Dermis microvascular lymphatic vessel endothelial cell (primary cell): ENCODE data around the gene PEX11G. TPM values are rescaled to one million over a fixed set of nuclear protein-coding genes. Genes with fewer than 3 reads are reported as not detected.
A peak's percentile ranks its signal among the peaks of the same experiment; 100 is the strongest.

Source experiments
- DNase-seq, 2 donors: peaks; one replicate each; pipeline versions ENCODE4 v3.0.0 to v3.0.0-alpha.2; 2010; ENCODE audit warnings: low read depth in 2 of 2
- total RNA-seq: library from RNA; depleted of rRNA; stranded (reverse); fragments of >200 nt; gene quantifications from 2 replicates; pipeline ENCODE4 v1.2.1, GENCODE V29; 2014

Gene PEX11G
- total RNA-seq: 1.8 and 2.3 TPM in 2 replicates

DNA sequence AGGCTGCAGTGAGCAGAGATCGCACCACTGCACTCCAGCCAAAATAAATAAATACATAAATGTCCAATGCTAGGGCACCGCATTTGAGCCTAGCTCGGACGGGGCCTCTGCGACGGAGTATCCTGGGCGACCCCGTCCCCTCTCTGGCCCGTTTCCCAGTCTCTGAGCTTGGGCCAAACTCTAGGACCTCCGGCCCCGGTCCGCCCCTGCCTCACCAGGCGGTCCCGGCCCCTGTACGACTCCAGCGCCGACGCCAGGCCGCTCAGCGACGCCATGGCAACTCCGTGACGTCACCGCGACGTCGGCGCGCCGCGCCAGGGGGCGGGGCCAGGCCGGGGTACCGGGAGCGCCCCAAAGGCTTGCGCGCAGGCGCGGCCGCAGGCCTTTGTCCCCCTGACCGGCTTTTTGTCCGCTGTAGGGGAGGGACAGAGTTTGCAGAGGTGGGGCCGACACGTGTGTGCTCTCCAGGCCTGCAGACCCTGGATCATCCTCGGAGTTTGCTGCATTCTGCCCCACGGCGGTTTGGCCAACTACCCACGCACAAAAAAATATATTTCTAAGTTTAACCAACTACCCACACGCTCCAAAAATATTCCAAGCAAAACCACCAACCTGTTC, at the start of gene PEX11G:
PEX11G (minus strand) TSS at position 300 of the 618 bp plus-strand sequence; CDS start at position 275, 25 bp downstream.
- peak; percentile 74 to 84 for DNase-seq

DNA sequence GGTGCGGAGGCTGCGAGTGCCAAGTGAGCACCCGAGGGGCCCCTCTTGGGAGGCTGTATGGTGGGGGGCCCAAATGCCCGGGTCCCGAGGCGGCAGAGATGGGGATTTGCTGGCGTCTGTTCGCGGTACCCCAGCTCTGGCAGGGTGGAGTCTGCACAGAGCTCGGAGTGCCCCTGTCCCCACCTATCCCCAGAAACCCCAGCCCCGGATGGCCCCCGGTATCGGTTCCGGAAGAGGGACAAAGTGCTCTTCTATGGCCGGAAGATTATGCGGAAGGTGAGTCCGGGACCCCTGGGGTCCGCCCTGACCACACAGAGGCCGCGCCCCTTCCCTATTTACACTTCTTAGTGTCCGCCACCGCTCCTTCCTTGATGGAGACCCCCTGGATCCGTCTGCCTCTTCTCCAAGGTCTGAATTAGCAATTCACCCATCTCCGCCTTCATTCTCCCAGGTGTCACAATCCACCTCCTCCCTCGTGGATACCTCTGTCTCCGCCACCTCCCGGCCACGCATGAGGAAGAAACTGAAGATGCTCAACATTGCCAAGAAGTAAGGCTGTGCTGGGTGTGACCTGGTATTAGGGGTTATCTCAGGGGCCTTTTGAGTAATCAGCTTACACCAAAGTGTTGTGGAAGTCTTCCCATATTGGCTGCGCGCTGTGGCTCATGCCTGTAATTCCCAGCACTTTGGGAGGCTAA, 47.3 kb upstream of the PEX11G start:
- DNase-seq: no peak

DNA sequence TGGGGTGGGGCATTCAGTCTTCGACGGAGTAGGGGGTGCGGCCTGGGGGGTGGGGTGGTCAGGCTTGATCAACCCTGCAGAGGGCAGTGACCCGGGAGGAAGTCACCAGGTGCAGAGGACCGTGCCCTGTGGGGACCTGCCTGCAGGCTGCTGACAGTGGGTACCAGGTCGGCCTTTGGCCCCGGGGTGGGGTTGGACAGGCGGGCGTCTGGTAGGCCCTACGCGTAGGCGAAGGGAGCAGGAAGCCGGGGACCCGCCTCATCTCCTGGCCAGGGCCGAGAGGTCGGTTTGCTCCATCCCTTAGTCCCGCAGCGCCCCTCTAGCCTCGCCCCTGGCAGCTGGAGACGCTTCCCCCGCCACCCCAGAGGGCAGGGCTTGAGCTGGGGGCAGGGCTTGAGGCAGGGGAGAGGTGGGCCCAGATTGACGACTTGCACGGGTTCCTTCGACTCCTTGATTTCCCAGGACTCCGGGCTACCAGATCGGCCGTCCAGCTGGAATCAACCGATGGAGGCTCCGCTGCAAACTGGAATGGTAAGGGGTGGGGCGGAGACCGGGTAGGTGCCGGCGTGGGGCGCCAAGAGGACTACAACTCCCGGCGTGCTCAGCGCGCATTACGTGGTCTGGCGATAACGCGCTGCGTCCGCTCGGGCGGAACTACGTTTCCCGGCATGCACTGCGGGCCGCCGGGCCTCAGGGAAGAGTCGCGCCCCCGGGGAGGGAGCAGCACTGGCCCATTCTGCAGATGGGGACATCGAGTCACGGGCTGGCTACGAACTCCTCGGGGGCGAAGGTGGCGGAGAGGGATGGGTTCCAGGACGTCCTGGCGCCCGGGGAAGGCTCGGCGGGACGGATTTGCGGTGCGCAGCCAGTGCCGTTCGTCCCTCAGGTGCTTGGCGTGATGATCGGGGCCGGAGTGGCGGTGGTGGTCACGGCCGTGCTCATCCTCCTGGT, 46.5 kb upstream of the PEX11G start, which contains the start of gene PNPLA6:
PNPLA6 (plus strand) TSS at position 671 of the 951 bp plus-strand sequence; CDS start at position 743, 72 bp downstream.
- peak; percentile 88 to 95 for DNase-seq

DNA sequence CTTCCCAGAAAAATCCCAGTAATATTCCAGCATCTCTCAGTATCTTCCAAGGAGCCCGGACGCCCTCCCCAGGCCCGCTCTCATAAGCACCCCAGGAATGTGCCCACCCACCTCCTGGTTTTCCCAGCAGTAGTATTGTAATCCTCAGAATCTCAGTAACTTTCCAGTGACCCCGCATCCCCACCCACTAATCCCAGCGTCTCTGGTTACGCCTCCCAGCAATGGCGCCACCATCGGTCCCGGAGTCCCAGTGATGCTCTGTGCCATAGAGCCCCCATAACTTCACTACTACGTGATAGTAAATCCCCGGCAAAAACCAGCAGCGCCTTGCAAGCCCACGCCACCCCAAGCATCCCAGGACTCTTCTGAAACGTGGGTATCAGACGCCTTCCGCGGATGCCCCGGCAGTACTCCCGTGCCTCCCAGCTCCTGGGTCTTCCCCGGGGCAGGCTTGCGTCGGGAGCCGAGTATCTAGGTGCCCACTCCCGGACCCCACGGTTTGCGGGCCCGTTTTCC, 45.8 kb upstream of the PEX11G start:
- DNase-seq: peak; percentile 55 to 94

DNA sequence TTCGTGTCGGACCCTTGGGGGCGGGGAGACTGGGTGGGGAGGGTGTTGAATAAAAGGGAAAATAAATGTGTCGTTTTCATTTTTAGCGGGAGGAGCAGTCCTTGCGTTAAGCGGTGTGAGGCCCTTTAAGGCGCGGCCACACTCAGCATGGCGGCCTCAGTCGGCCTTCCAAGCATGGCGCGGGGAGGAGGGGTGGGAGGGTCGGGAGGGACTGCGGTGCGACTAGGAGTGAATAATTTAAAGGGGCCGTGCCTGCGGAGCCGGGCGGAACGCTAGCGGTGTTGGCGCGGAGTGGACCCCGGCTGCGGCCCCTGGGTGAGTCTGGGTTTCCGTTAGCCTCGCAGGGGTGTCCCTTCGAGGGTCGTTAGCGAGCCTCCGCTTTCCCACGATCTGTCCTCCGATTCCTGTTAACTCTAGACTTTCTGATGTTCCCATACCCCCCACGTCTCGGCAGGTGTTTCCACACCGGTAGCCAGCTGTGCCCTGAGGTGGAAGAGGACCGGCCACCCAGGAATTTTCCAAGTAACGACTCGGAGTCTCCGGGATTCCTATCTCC, 45.2 kb upstream of the PEX11G start:
- peak; percentile 71 to 89 for DNase-seq

DNA sequence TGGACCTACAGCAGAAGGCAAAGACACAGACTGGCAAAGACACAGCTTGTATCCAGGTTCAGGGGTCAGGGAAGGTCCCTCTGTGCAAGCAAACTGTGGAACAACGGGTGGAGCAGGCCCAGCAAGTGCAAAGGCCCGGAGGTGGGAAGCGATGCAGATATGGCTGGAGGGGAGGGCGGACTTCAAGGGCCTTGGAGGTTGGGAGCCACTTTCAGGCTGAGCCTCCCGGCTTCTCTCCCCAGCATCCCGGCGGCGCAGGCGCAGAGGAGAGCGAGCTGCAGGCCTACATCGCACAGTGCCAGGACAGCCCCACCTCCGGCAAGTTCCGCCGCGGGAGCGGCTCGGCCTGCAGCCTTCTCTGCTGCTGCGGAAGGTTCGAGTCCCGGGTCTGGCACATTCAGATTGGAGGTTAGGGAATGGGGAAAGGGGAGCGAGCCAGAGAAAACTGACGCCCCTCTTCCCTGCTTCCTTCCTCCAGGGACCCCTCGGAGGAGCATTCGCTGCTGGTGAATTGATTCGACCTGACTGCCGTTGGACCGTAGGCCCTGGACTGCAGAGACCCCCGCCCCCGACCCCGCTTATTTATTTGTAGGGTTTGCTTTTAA, 44.5 kb upstream of the PEX11G start:
- peak in 1 of 2 donors; percentile 30 for DNase-seq

DNA sequence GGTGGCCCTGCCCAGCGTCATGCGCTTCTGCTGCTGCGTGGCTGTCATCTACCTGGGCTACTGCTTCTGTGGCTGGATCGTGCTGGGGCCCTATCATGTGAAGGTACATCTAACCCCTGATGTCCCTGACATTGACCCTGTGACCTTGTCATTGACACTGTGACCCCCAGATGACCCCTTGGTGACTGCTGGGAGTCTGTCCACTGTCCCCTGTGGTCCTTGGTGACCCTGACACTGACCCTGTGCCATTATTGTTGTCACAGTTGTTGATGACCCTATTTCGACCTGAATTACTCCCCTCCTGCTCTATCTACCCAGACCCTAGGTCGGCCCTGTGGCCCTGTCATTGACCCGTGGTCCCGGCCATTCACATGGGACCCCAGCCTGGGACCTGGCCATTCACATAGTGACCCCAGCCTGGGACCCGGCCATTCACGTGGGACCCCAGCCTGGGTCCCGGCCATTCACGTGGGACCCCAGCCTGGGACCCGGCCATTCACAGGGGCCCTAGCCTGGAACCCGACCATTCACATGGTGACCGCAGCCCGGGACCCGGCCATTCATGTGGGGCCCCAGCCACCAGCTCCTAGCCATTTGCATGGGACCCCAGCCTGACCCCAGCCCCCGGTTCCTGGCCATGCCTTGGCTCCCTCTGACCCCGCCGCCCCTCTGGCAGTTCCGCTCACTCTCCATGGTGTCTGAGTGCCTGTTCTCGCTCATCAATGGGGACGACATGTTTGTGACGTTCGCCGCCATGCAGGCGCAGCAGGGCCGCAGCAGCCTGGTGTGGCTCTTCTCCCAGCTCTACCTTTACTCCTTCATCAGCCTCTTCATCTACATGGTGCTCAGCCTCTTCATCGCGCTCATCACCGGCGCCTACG, 41.0 kb upstream of the PEX11G start:
- DNase-seq: no peak

DNA sequence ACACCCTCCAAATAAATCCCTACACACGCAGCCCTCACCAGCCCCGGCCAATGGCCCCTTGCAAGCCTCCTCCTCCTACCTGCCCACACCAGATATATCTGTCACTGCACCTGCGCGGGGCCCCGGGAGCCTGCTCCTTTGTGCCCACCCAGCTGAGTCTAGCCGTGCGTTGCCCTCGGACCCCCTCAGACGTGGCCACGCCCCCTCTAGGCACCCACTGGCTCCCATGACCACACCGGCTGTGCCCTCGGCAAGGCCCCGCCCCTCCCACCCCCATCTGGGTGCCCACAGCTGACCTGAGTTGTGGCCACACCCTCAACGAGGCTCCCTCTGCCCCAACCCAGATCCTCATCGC, 40.4 kb upstream of the PEX11G start:
- no peak for DNase-seq

DNA sequence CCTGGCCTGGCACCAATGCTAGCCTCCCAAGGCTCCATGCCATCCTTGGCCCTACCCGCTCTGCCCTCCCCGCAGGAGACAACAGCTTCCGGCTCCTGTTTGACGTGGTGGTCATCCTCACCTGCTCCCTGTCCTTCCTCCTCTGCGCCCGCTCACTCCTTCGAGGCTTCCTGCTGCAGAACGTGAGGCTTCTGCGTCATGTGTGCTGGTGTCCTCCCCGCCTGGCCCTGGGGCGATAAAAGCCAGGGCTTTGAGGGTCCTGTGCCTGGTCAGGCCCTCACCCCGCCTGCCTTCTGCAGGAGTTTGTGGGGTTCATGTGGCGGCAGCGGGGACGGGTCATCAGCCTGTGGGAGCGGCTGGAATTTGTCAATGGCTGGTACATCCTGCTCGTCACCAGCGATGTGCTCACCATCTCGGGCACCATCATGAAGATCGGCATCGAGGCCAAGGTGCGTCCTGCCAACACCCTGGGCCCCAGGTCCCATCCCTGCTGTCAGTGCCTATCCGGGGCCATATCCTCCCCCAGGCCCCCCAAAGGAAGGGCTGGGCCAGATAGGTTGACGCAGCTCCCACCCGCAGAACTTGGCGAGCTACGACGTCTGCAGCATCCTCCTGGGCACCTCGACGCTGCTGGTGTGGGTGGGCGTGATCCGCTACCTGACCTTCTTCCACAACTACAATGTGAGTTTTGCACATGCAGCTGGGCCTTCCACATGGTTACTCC, 39.8 kb upstream of the PEX11G start:
- no peak for DNase-seq

DNA sequence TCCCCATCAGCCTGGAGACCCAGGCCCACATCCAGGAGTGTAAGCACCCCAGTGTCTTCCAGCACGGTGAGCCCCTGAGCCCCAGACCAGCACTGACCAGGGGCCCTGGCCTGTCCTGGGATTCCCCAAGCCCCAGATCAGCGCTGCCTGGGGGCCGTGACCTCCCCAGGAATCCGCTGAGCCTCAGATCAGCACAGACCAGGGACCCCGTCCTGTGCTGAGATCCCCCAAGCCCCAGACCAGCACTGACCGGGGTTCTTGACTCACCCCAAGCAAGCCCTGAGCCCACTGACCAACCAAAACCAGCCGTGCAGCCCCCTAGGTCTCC, 39.3 kb upstream of the PEX11G start:
- DNase-seq: no peak

DNA sequence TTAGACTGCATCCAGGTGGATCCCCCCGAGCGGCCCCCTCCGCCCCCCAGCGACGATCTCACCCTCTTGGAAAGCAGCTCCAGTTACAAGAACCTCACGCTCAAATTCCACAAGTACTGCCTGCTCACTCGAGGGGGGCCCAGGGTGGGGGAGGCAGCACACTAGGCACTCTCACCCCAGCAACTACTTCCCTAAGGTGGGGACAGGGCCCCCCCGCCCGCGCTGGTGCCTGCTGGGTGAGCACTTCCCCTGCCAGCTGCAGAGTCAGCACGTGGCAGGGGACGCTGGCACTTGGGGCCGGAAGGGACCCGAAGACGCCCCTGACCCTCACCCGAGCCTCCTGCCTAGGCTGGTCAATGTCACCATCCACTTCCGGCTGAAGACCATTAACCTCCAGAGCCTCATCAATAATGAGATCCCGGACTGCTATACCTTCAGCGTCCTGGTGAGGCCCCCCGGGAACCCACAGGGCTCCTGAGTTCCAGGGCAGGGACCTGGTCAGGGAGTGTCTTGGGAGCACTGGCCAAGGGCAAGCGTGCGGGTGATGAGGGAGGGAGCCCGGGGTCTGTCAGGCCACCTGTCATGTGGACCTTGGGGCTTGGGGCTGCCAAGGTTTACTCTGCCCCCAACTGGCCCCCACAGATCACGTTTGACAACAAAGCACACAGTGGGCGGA, 38.8 kb upstream of the PEX11G start:
- DNase-seq: no peak

DNA sequence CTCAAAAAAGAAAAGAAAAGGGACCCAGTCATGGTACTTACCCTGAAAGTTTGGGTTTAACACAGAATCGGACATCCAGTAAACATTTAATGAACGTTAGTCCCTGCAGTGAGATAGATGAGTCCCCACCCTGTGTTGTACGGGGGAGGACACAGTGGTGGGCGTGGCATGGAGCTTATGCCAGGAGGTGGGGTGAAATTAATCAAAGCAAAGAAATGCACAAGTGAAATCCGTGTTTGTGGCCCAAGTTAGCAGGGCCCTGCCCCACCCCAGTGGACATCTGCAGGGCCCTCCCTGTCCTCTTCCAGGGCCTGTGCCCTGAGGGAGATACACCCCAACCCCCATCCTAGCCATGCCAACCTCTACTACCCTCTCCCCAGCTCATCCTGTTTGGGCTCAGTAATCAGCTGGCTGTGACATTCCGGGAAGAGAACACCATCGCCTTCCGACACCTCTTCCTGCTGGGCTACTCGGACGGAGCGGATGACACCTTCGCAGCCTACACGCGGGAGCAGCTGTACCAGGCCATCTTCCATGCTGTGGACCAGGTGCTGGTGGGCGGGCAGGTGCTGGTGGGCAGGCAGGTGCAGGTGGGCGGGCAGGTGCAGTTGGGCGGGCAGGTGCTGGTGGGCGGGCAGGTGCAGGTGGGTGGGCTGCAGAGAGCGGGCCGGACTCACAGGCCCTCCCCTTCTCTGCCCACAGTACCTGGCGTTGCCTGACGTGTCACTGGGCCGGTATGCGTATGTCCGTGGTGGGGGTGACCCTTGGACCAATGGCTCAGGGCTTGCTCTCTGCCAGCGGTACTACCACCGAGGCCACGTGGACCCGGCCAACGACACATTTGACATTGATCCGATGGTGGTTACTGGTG, 37.5 kb upstream of the PEX11G start:
- DNase-seq: no peak

DNA sequence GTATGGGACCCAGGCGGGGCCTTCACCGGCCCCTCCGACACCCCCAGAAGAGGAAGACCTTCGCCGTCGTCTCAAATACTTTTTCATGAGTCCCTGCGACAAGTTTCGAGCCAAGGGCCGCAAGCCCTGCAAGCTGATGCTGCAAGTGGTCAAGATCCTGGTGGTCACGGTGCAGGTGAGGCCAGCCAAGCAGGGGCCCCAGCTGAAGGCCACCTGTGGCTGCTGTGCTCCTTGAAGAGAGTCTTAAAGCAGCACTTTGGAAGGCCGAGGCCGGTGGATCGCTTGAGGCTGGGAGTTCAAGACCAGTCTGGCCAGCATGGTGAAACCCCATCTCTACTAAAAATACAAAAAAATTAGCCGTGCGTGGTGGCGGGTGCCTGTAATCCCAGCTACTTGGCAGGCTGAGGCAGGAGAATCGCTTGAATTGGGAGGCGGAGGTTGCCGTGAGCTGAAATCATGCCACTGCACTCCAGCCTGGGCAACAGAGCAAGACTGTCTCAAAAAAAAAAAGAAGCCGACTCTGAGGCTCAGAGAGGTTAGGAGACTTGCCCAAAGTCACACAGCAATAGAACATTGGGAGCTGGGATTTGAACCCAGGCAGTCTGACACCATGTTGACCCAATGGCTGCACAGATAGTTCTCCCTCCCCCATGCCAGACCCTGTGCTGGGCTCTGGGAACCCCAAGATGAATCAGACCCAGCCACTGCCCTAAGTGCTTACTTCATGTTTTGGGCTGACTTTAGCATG, 36.3 kb upstream of the PEX11G start:
- no peak for DNase-seq

DNA sequence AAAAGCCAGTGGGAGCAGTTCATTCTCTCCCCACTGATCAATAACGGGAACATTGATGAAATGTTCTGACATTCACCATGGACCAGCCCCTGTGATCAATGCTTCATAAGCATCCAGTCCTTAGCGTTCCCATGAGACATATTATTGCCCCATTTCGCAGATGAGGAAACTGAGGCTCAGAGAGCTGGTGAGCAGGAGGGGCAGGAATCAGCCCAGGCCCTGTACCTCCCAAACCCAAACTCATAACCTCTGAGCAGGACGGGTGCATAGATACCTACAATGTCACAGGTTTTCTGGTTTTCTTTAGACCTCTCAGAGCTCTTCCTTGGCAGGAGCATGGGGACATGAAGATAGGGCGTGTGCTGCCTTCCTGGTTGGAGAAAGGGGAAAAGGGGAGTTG, 35.7 kb upstream of the PEX11G start:
- no peak for DNase-seq

DNA sequence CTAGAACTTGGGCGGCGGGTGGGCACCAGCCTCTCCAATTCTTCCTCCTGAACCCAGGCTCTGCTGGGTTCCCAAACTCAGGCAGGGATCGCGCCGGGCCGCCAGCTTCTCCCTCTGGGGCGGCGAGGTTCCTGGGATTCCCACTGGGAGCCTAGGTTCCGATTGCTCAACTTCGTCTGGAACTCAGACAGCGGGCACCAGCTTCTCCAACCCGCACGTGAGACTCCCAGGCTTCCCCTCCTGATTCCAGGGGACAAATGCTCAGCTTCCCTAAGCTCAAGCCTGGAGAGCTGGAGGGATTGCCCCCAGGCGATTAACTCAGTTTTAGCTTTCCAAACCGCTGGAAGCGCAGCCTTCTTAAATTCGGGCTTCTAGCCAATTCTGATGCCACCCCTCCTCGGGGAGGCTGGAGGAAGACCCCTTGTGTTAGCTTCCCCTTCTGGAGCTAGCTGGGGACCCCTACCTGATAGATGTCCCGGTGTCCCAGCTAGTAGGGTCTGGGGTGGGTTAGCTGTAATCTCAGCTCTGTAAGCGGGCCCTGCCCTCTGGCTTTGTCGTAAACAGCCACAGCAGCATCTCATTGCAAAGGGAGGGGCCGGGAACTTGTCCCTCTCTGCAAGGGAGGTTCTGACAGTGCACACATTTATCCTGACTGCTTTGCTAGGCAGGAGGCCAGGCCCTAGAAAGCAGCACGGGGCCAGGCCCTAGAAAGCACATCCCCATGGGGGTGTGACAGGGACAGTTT, 34.3 kb upstream of the PEX11G start:
- DNase-seq: no peak

DNA sequence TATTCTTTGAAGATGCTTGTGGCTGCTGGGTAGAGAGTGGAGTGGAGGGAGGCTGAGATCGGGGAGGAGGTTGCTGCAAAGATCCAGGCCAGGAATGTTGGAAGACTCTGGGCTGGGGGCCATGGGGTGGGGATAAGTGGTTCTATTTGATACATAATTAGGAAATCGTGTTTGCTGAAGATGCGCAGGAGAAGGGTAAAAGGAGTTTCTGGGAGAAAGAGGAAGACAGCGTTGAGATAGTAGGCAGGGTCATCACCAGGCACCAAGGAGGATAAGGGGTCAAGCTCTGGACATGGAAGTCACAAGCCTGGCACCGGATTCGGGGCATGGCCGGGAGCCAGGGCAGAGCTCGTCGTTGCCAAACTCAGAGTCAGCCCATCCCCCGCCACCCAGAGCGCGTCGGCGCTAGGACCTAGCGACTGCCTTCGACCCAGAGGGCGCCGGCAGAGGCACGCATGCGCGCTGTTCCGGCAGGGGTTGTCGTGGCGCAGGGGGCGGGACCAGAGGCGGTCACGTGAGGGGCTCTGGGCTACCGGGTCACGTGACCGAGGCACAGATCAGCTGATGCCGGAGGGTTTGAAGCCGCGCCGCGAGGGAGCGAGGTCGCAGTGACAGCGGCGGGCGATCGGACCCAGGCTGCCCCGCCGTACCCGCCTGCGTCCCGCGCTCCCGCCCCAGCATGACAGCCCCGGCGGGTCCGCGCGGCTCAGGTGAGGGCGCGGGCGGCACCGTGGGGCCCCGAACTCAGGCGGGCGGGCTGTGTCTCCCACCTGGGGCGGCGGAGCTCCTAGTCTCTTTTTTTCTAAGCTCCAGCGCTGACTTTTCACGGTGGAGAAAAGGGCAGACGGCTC, 33.5 kb upstream of the PEX11G start, which contains the start of gene MCOLN1:
MCOLN1 (plus strand) TSS at position 553 of the 851 bp plus-strand sequence; CDS start at position 680, 127 bp downstream.
- peak; percentile 93 to 97 for DNase-seq
